ENCODE measurements around the gene KLHL14.

- TF ChIP-seq SIN3A (IDR thresholded peaks at IDR 0.05; ENCODE audit: borderline replicate concordance, insufficient read depth, low read length): no peak
- no peak for TF ChIP-seq POLR2AphosphoS5 (IDR thresholded peaks at IDR 0.05; ENCODE audit: low read depth, low read length)
- no peak for TF ChIP-seq REST (IDR thresholded peaks at IDR 0.05; ENCODE audit: insufficient read depth in 1 of 2, low read depth in 2 of 2, low read length in 2 of 2)
These were observed 84.0 kb downstream of the KLHL14 start for GRCh38 chr18:32688821-32689220.

Data from PFSK-1 (cell line).